HG03280 (cell line): ENCODE results near the gene GPC5.
"Not testable (repeated sequence)": the region's sequence is repeated elsewhere in the genome, so short reads cannot be mapped to it uniquely, and the experiment has no call there.

Experiments used
- ATAC-seq: cut with Tn5 transposase; IDR thresholded peaks from one replicate; pipeline ENCODE4 v1.9.1; 2021; ENCODE audit warnings: mild to moderate bottlenecking, moderate library complexity; ENCODE audit not compliant: unreplicated experiment

The GPC5 gene

DNA sequence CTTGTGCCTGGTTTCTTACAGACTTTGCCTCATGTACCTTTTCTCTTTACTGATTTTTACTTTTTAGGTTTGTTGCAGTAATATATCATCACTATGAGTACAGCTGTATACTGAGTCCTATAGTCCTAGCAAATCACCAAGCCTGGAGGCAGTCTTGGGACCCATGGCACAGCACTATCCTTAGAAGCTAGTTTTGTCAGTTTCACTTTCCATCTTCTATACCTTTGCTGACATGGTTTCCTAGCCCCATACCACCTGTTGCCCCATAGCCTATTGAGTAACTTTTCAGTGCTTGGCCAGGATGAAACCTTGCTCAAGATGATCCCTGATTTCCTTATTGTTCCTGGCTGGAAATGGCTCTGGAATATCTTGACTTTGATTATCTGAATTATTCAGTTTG, 826.4 kb downstream of the GPC5 start:
- no peak for ATAC-seq

DNA sequence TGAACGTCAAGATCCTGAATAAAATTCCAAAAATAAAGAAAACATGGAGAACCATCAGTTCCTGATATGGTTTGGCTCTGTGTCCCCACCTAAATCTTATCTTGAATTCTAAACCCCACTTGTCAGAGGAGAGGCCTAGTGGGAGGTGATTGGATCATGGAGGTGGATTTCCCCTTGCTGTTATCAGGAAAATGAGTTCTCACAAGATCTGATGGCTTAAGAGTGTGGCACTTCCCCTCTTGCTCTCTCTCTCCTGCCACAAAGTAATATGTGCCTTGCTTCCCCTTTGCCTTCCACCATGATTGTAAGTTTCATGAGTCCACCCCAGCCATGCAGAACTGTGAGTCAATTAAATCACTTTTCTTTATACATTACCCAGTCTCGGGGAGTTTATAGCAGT, 827.4 kb downstream of the GPC5 start:
- no peak for ATAC-seq

DNA sequence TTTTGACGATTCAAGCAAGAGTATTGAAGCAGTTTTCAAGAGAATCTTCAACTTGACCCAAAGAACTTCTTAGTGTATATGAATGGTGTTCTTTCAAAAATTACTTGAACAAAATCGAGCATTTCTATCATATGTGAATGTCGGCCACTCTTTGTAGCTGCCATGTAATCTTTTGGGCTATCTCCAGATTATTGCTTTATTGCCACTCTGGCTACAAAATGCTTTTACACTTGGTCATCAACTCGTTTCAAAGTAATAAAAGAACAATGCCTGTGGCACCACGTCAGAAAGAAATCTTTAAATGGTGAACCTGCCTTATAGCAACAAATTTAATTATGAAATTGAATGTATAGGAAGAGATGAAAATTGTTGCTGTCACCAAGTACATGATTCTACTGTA, 834.5 kb downstream of the GPC5 start:
- no peak for ATAC-seq

DNA sequence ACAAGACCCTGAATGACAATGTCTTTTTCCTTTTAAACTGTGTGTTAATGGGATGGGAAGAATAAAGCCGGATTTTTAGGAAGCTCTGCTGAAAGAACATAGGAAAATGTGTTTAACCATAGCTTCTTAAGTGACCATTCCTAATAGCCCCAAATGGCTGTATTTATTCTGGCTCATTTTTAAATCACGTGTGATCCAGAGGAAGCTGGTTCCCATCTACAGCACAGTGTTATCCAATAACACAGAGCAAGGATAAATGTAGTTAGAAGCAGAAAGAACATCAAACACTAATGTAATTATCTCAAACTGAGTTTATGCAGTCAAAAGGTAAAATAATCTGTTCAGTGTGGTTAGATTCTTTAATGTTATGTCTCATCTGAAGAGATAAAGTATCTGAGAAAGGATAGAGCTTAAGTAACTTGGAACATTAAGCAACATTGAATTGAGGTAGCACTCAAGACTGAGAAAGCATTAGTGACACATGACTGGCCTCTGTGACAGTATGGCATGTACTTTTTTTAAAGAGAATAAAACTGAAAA, 853.3 kb downstream of the GPC5 start:
- ATAC-seq, result no peak

DNA sequence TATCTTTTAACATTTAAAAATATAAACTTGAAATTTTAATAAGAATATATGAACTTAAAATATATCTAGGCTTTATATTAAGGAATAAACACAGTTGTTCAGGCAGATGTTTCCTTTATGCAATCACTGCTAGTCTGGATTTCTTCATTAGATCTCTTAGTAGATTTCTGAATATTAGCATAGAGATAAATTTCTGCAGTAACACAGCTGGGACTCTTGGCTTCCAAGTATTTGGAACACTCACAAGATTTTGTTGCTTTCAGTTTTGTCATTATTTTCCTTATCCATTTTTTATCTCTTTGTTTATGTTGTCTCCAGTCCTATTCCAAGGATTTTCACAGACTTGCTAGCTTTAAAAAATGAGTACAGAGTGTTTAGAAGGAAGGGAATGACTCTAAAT, 857.1 kb downstream of the GPC5 start:
- no peak for ATAC-seq

DNA sequence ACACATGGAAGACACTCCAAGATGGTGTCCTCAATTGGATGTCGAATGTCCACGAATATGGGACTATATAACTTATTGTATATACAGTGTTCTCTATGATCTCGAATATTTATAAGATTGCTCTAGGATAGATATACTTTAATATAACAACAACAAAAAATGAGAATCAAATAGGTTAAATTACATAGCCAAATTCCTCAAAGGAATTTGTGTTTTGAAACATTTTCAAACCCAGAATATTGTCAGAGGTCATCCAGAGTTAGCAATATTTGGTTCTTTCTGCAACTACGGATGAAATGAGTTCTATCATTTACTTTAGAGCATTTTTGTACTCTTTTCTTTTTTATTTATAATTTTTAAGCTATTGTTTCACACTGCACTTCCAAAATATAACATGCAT, 857.8 kb downstream of the GPC5 start:
- no peak for ATAC-seq

DNA sequence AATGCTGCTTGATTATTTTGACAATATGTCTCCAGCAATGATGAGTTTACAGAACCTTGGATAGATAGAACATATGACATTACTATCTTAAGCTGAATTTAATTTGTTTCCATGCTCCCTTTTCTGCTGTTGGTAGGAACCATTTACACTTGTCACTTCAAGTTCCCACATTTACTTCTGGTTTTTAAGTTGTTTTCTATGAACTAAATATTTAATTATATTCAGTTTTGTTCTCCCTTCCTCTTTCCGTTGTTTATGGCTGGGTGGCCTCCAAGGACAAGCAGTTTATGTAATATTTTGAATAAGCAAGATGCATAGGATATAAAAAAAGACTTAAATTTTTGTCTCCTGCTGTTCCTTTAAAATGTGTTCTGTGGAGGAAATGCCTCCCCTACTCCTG, 860.6 kb downstream of the GPC5 start:
- no peak for ATAC-seq

DNA sequence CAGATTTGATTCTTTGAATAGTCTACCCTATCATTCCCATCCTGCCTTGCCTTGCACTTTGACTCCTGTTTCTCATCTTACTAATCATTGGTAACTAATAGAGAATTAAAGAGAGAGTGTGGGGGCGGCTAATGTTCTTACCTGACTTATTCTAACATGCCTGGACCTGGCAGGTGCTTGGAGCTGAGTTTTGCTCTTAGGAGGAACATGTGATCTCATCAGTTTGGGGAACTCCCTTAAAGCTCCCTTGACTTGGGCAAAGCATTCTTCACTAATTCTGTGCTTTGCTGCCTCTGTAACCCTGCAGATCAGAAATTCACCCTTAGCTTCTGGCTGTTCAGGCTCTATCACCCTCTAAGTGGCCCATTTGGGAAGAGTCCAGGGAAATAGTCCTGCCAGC, 861.1 kb downstream of the GPC5 start:
- ATAC-seq, result no peak

DNA sequence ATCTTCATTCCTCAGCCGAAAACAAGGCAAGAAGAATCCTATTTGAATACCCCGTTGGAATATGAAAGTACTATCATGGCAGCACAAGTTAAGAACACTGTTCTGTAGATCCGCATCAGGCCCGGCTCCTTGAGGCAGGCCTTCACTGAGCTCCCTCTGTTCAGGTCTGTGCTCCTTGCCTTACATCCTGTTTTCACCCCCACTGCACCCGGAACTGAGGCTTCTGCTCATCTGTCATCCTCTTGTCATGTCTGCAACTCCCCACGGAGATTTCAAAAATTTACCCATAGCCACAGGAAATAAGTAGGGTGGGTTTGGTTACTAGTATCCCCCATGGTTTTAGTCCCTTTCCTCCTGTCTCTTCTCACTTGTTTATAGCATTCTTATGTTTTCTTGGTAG, 861.9 kb downstream of the GPC5 start:
- no peak for ATAC-seq

DNA sequence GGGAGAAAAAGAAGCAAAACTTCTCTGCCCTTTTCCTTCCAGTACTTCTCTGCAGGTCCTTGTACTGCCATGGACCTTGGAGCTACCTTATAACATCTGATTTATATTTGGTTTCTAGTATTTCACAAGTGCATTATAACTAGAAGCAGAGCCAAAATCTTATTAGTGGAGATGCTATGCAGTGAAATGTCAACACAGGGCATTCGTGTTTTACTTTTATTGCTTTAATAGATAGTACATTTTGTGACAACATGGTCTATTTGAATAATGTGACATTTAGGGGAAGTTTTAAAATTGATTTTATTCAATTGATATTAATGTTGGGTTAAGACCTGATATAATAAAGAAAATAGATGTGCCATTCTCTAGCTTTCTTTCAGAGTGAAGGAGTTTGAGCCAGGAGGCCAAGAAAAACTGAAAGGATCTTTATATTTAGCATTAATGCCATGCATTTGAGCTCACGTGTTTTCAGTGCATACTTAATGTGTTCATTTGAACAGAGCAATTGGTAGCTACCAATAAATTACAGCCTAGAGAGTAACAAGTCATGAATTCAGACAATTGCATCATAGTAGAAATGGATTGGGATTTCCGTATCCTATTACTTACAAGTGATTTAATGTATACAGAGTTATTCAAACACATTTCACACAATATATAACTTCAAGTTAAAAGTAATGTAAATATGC, 863.8 kb downstream of the GPC5 start:
- no peak for ATAC-seq

DNA sequence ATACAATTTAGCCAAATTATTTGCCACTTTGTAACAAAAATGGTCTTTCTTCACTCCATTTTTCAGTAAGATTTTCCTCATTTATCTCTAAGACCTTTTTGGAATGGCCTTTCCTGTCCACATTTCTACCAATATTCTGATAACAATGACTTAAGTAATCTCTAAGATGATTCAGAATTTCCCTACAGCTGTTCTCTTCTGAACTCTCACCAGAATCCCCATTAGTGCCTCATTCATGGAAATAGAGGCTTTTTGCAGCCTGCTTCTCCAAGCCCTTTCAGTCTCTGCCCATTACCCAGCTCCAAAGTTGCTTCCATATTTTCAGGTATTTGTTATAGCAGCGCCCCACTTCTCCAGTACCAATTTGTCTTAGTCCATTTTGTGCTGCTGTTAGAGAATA, 867.0 kb downstream of the GPC5 start:
- no peak for ATAC-seq

DNA sequence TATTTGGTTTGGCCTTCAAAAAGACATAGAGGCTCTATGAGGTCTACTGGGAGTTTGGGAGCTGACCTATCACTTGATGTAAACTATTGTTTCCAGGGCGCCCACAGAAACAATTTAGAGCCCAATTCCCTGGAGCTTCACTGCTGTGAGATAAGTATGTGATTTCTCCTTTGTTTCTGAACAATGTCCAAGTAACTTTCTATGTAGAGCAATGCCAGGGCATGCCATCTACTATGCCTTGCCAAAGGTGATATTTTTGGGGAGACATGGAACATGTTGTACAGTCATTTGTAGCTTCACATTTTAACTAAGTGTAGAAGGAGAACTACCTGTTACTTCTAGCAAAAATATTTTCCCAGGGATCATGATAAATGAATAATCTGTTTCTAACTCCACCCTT, 872.6 kb downstream of the GPC5 start:
- no peak for ATAC-seq

DNA sequence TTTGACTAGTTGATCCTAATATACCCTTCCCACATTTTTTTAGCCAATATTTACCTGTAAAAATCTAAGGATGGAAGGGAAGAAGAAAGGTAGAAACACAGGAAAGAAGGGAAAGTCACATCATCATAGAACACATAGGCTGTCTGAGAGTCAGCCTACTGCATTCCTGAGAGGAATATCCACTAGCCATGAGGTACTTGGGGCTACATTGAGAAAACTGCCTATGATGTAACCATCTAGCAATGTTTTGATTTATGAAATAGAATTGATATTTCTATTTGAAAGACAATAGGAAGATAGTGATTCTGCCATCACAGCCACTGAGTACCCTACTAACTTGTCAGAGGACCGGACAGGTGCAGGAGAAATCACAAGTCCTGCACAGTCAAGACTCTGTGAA, 873.8 kb downstream of the GPC5 start:
- no peak for ATAC-seq

DNA sequence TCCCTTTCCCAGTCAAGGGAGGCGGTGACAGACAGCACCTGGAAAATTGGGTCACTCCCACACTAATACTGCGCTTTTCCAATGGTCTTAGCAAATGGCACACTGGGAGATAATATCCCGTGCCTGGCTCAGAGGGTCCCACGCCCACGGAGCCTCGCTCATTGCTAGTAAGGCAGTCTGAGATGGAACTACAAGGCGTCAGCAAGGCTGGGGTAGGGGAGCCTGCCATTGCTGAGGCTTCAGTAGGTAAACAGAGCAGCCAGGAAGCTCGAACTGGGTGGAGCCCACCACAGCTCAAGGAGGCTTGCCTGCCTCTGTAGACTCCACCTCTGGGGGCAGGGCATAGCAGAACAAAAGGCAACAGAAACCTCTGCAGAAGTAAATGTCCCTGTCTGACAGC, 882.6 kb downstream of the GPC5 start:
- ATAC-seq, result not testable (repeated sequence)

DNA sequence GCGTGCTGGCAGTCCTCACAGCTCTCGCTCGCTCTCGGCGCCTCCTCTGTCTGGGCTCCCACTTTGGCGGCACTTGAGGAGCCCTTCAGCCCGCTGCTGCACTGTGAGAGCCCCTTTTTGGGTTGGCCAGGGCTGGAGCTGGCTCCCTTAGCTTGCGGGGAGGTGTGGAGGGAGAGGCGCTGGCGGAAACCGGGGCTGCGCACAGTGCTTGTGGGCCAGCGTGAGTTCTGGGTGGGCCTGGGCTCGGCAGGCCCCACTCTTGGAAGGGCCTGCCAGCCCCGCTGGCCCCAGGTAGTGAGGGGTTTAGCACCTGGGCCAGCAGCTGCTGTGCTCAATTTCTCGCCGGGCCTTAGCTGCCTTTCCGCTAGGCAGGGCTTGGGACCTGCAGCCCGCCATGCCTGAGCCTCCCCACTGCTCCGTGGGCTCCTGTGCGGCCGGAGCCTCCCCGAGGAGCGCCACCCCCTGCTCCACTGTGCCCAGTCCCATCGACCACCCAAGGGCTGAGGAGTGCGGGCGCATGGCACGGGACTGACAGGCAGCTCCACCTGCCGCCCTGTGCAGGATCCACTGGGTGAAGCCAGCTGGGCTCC, 892.4 kb downstream of the GPC5 start:
- ATAC-seq, result not testable (repeated sequence)

DNA sequence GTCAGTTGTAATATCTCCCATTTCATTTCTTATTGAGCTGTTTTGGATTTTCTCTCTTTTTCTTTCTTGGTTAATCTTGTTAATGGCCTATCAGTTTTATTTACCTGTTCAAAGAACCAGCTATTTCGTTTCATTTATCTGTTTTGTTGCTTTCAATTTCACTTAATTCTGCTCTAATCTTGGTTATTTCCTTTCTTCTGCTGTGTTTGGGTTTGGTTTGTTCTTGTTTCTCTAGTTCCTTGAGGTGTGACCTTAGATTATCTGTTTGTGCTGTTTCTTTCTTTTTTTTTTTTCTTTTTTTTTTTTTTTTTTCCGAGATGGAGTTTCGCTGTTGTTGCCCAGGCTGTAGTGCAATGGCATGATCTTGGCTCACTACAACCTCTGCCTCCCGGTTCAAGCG, 896.1 kb downstream of the GPC5 start:
- not testable (repeated sequence) for ATAC-seq

DNA sequence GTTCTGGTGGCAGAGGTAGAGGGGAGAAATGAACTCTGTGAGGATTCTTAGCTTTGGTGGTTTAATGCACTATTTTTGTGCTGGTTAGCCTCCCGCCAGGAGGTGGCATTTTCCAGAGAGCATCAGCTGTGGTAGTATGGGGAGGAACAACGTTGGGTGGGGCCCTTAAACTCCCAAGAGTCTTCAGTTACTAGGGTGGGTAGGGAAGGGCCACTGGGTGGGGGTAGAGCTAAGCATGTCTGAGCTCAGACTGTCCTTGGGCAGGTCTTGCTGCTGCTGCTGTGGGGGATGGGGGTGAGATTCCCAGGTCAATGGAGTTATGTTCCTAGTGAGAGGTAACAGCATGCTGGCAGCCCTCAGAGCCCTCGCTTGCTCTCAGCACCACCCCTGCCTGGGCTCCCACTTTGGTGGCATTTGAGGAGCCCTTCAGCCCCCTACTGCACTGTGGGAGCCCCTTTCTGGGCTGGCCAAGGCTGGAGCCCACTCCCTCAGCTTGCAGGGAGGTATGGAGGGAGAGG, 897.8 kb downstream of the GPC5 start:
- ATAC-seq, result not testable (repeated sequence)

DNA sequence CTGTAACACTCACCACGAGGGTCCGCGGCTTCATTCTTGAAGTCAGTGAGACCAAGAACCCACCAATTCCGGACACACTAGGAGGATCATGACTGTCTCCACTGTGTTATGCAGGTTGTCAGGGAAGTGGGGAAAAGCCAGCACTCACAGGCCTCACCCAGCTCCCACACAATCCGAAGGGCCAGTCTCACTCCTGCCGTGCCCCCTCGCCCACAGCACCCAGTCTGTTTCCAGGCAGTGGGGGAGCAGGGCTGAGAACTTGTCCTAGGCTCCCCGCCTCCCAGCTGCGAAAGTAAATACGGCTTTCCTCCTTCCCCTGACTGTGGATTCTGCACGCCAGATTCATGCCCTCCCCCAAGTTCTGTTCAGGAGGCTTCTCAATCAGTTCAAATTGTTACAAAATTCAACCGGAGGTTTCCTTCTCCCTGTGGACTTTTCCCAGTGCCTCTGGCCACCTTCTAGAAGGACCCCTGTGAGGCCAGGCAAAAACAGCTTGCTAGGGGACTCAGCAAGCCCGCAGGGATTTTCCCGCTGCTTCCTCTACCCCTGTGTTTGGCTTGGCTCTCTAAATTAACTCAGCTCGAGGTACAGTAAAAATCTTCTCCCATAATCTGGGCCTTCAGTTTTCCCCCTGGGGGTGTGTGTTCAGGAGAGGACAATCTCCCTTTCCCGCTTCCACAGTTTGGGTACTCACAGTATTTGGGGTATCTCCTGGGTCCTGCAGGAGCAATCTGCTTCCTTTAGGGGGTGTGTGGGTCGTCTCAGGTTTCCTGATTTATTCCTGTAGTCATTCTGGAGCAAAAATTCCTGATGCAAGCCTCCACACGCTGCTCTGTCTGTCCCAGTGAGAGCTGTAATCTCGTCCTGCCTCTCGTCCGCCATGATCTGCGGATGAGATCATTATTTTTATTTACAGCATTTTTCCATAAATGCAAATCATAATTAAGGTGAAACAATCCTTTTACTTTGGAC, 899.8 kb downstream of the GPC5 start:
- no peak for ATAC-seq

DNA sequence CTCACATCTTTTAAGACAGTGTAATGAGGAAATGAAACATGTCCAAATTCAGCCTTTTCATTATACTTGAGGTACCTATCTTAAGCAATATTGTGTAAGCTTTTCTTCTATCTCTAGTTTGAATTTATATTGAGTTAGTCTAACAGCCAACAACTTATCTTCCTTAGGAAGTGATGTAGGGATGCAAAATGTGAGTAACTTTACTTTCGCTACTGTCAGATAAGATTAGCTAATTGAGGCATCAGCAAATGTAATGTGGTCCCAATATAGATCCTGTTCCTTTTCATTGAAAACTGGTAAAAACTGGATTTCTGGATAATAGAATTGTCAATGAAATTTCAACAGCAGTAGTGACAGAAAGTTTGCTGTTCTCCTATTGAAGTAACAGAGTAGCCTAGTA, 902.2 kb downstream of the GPC5 start:
- ATAC-seq, result no peak

DNA sequence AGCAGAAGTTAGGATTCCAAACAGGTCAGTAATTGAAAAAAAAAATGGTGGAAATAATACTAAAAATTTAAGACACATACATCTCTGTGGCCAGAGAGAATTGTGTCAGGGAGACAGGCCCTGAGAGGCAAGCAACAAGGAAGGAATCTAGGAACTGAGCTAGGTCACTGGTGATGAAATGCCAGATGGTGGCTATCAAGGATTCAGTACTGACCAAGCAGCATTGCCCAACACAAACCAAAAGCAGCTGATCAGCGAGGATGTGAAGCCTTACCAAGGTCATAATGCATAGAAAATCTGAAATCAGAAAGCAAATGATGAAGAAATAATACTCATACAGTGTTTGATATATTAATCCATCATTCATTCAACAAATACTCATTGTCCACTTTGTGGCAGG, 905.0 kb downstream of the GPC5 start:
- ATAC-seq, result no peak

DNA sequence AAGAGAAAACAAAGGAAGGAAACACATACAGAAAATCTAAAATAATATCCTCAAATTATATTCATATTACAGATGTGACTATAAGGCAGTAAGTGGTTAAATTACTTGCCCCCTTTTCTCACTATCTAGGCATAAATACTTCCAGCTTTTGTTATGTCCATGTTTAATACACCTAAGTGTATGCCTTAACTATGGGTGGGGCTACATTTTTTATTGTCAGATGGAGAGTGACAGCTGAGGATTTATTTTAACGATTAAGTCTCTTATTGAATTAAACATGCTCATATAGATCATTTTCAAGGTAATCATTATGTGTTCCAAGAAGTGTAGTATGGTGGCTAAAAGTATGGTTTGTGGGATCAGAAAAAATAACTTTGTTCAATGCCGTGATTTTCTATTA, 909.3 kb downstream of the GPC5 start:
- ATAC-seq, result no peak
